Progenitor cell of endocrine pancreas (in vitro differentiated cells): Measurements from ENCODE around the gene TFEB. TPM values are rescaled to one million over a fixed set of nuclear protein-coding genes. Genes with fewer than 3 reads are reported as not detected.

ENCODE experiments used
- DNase-seq: peaks from one replicate; pipeline ENCODE4 v3.0.0; 2021; ENCODE audit warnings: low spot score; ENCODE audit not compliant: unreplicated experiment
- H3K27ac Mint-ChIP-seq: 2 replicates; pipeline ENCODE4 v1.8.0; 2021; ENCODE audit warnings: mild to moderate bottlenecking, moderate library complexity, mixed read lengths
- H3K27me3 Mint-ChIP-seq: 2 replicates; pipeline ENCODE4 v1.8.0; 2021; ENCODE audit warnings: mixed read lengths
- H3K36me3 Mint-ChIP-seq: 2 replicates; pipeline ENCODE4 v1.8.0; 2022; ENCODE audit warnings: mixed read lengths; ENCODE audit not compliant: insufficient read depth
- H3K4me1 Mint-ChIP-seq: 2 replicates; pipeline ENCODE4 v1.8.0; 2021; ENCODE audit warnings: low read depth, mixed read lengths
- H3K4me3 Mint-ChIP-seq: 2 replicates; pipeline ENCODE4 v1.8.0; 2021; ENCODE audit warnings: low read depth, mild to moderate bottlenecking, moderate library complexity, mixed read lengths
- H3K9me3 Mint-ChIP-seq: 2 replicates; pipeline ENCODE4 v1.8.0; 2021; ENCODE audit warnings: low read depth, mixed read lengths
- CTCF ChIP-seq: fragments of 200-600 bp; sonication (generic); IDR thresholded peaks from one replicate; pipeline ENCODE4 v1.5.0; 2021; ENCODE audit warnings: antibody characterized with exemption, mild to moderate bottlenecking; ENCODE audit not compliant: unreplicated experiment
- total RNA-seq: library from RNA; stranded (reverse); gene quantifications from 2 replicates; pipeline ENCODE4 v1.2.1, GENCODE V29; 2021

Gene TFEB
- total RNA-seq, 1 donor from 2014 or later, result 0.48 TPM

GRCh38 chr6:41693281-41694240 lies 41.8 kb downstream of the TFEB start:
- no peak for DNase-seq
- H3K4me3 Mint-ChIP-seq, result no peak overlapping the region
- H3K27me3 Mint-ChIP-seq, result peaks cover 39% of the 10 kb centered on the region
- H3K4me1 Mint-ChIP-seq, result no peaks in the 10 kb centered on the region
- H3K9me3 Mint-ChIP-seq, result no peaks in the 10 kb centered on the region
- no peak overlapping the region for H3K27ac Mint-ChIP-seq
- H3K36me3 Mint-ChIP-seq, result no peaks in the 10 kb centered on the region
- TF ChIP-seq CTCF, result no peak

GRCh38 chr6:41692730-41693129 lies 42.7 kb downstream of the TFEB start:
- Mint-ChIP-seq H3K27me3 (peaks cover 41% of the 10 kb centered on the region), H3K4me3 (no peak overlapping the region), H3K4me1 (no peaks in the 10 kb centered on the region), H3K36me3 (no peaks in the 10 kb centered on the region), H3K9me3 (no peaks in the 10 kb centered on the region), H3K27ac (no peak overlapping the region)
- TF ChIP-seq CTCF, result no peak
- DNase-seq, result no peak

GRCh38 chr6:41692080-41692675 lies 43.2 kb downstream of the TFEB start:
- Mint-ChIP-seq H3K27me3 (peaks cover 45% of the 10 kb centered on the region), H3K4me1 (no peaks in the 10 kb centered on the region), H3K27ac (no peak overlapping the region), H3K4me3 (no peak overlapping the region), H3K9me3 (no peaks in the 10 kb centered on the region), H3K36me3 (no peaks in the 10 kb centered on the region)
- no peak for TF ChIP-seq CTCF
- no peak for DNase-seq

GRCh38 chr6:41691426-41692079 lies 43.9 kb downstream of the TFEB start:
- Mint-ChIP-seq H3K27ac (no peak overlapping the region), H3K27me3 (peaks cover 46% of the 10 kb centered on the region), H3K4me3 (no peak overlapping the region), H3K9me3 (no peaks in the 10 kb centered on the region), H3K4me1 (no peaks in the 10 kb centered on the region), H3K36me3 (no peaks in the 10 kb centered on the region)
- DNase-seq, result no peak
- TF ChIP-seq CTCF, result no peak
